ENCODE data around the gene L3MBTL4. TPM values are rescaled to one million over a fixed set of nuclear protein-coding genes. Genes with fewer than 3 reads are reported as not detected.
"Not testable (repeated sequence)": the region's sequence is repeated elsewhere in the genome, so short reads cannot be mapped to it uniquely, and the experiment has no call there.

L3MBTL4 gene
- polyA plus RNA-seq, 1 of the 3 experiments (the other 2 are of a cell fraction) = 0.02 TPM

DNA sequence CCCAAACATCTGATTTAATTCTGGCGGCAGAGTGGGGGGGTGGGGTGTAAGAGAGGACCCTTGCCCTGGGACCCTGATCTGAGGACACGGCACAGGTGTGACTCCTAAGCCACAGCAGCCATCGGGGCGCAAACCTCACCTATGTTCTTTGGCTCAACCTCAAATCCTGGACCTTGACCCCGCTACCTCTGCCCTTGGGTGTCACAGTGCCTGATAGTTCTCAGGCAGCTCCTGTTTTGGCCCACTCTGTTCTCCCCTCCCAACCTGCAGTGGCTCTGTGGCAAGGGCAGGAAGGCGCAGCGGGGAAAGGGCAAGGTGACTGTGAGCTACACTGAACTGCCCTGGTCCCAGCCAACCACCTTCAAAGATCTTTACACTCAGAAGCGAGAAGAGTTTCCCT lies 152.8 kb downstream of the L3MBTL4 start:
- TF ChIP-seq FOSL2 (IDR thresholded peaks at IDR 0.05; ENCODE audit: borderline replicate concordance, low read depth) (no peak), POLR2AphosphoS5 (IDR thresholded peaks at IDR 0.05; ENCODE audit: low read depth, low read length) (no peak), YY1 (IDR thresholded peaks at IDR 0.05; ENCODE audit: low read depth) (no peak), CHD2 (IDR thresholded peaks at IDR 0.05; ENCODE audit: low read length, partially characterized antibody) (no peak), TEAD4 (IDR thresholded peaks at IDR 0.05; ENCODE audit: borderline replicate concordance, insufficient read depth) (no peak)
- TF ChIP-seq, protein P1, sequence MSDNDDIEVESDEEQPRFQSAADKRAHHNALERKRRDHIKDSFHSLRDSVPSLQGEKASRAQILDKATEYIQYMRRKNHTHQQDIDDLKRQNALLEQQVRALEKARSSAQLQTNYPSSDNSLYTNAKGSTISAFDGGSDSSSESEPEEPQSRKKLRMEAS (IDR thresholded peaks at IDR 0.05; ENCODE audit: low read depth) = no peak
- no peak overlapping the region for H3K4me3 ChIP-seq (ENCODE audit: low read depth in 2 of 2, low read length in 1 of 2)
- 59% methylated on average over 8 of the region's 8 CpGs for WGBS (ENCODE audit: low lambda C conversion rate)
- no peak overlapping the region for H3K4me2 ChIP-seq
- CTCF ChIA-PET = interaction anchor here (0.6 to 1.3 kb wide), 4 partner anchors 11 to 248 kb away, joined by 3 to 4 read pairs (median 4); no protein-coding TSS in a partner anchor
- H2AFZ ChIP-seq (ENCODE audit: low read depth) = no peak overlapping the region
- H3K27me3 ChIP-seq (ENCODE audit: insufficient read depth) = no peaks in the 10 kb centered on the region
- no peaks in the 10 kb centered on the region for H3K79me2 ChIP-seq (ENCODE audit: insufficient read depth)
- no peaks in the 10 kb centered on the region for H4K20me1 ChIP-seq (ENCODE audit: insufficient read depth)
- no peak overlapping the region for H3K9ac ChIP-seq
- H3K36me3 ChIP-seq (replicated peaks in 1 of 2; ENCODE audit: control insufficient read depth in 1 of 2, insufficient read depth in 2 of 2, low read length in 1 of 2) = no peaks in the 10 kb centered on the region
- H3K9me2 ChIP-seq = no peaks in the 10 kb centered on the region
- H3K9me3 ChIP-seq = no peaks in the 10 kb centered on the region
- H3K4me1 ChIP-seq (ENCODE audit: control insufficient read depth in 1 of 2, insufficient read depth in 2 of 2, low read depth in 1 of 2, low read length in 1 of 2) = no peaks in the 10 kb centered on the region
- H3F3A ChIP-seq (replicated peaks; ENCODE audit: insufficient read depth) = no peaks in the 10 kb centered on the region
- POLR2A ChIA-PET = no interaction called here
- no peak for DNase-seq
- H3K27ac ChIP-seq (ENCODE audit: low read depth in 2 of 2, low read length in 1 of 2) = no peak overlapping the region

DNA sequence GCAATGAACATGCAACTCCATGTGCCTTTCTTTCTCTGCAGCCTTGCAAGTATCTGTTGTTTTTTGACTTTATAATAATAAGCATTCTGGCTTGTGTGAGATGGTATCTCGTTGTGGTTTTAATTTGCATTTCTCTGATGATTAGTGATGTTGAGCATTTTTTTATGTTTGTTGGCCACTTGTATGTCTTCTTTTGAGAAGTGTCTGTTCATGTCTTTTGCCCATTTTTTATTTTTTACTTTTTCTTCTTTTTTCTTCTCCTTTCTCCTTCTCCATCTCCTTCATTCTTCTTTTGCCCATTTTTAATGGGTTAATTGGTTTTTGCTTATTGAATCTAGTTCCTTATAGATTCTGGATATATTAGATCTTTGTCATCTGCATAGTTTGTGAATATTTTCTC lies 155.4 kb downstream of the L3MBTL4 start:
- H3K36me3 ChIP-seq (replicated peaks in 1 of 2; ENCODE audit: control insufficient read depth in 1 of 2, insufficient read depth in 2 of 2, low read length in 1 of 2); H4K20me1 ChIP-seq (ENCODE audit: insufficient read depth); H3K4me2 ChIP-seq; POLR2A ChIA-PET; H3K27ac ChIP-seq (ENCODE audit: low read depth in 2 of 2, low read length in 1 of 2); H3K4me1 ChIP-seq (ENCODE audit: control insufficient read depth in 1 of 2, insufficient read depth in 2 of 2, low read depth in 1 of 2, low read length in 1 of 2); H3K9me2 ChIP-seq; H3K79me2 ChIP-seq (ENCODE audit: insufficient read depth); H2AFZ ChIP-seq (ENCODE audit: low read depth); DNase-seq; H3K27me3 ChIP-seq (ENCODE audit: insufficient read depth); H3K9me3 ChIP-seq; CTCF ChIA-PET; H3K4me3 ChIP-seq (ENCODE audit: low read depth in 2 of 2, low read length in 1 of 2); H3K9ac ChIP-seq; H3F3A ChIP-seq (replicated peaks; ENCODE audit: insufficient read depth): not testable (repeated sequence)
- 0% methylated on average over 1 of the region's 1 CpG for WGBS (ENCODE audit: low lambda C conversion rate)

DNA sequence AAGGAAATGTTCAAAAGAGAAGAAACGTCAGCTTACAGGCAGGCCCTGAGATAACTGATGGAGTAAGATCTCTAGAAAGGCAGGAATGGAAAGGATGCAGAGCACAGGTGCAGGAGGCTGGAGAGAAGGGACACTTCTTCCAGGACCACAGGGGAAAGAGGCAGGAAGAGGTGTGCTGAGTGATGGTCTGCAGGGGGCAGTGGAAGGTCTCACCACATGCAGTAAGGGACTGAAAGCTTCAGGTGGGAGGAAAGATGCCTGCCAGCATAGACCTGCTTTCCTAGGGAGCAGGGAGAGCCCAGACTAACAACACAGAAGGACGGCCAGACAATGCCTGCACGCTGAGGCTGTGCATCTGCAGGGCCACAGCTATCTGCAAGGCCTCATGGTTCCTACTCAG lies 156.8 kb downstream of the L3MBTL4 start:
- H3K9ac ChIP-seq = no peak overlapping the region
- CTCF ChIA-PET = interaction anchor here (1.1 kb wide), 1 partner anchor 367 kb away, joined by 3 read pairs; no protein-coding TSS in a partner anchor
- POLR2A ChIA-PET = no interaction called here

More for the DNA sequence above, 156.8 kb downstream of the L3MBTL4 start:
- TF ChIP-seq POLR2AphosphoS5 (IDR thresholded peaks at IDR 0.05; ENCODE audit: low read depth, low read length) (no peak), RFX5 (IDR thresholded peaks at IDR 0.05; ENCODE audit: low read length) (no peak), RCOR1 (IDR thresholded peaks at IDR 0.05; ENCODE audit: low read length) (no peak), NRF1 (IDR thresholded peaks at IDR 0.05; ENCODE audit: low read depth, low read length) (no peak), CHD2 (IDR thresholded peaks at IDR 0.05; ENCODE audit: low read length, partially characterized antibody) (no peak), TEAD4 (IDR thresholded peaks at IDR 0.05; ENCODE audit: borderline replicate concordance, insufficient read depth) (no peak), MEF2A (IDR thresholded peaks at IDR 0.05; ENCODE audit: borderline replicate concordance, low read depth) (no peak), ELF1 (IDR thresholded peaks at IDR 0.05) (no peak), RAD21 (IDR thresholded peaks at IDR 0.05; ENCODE audit: low read length) (no peak)
- TF ChIP-seq, protein P2, sequence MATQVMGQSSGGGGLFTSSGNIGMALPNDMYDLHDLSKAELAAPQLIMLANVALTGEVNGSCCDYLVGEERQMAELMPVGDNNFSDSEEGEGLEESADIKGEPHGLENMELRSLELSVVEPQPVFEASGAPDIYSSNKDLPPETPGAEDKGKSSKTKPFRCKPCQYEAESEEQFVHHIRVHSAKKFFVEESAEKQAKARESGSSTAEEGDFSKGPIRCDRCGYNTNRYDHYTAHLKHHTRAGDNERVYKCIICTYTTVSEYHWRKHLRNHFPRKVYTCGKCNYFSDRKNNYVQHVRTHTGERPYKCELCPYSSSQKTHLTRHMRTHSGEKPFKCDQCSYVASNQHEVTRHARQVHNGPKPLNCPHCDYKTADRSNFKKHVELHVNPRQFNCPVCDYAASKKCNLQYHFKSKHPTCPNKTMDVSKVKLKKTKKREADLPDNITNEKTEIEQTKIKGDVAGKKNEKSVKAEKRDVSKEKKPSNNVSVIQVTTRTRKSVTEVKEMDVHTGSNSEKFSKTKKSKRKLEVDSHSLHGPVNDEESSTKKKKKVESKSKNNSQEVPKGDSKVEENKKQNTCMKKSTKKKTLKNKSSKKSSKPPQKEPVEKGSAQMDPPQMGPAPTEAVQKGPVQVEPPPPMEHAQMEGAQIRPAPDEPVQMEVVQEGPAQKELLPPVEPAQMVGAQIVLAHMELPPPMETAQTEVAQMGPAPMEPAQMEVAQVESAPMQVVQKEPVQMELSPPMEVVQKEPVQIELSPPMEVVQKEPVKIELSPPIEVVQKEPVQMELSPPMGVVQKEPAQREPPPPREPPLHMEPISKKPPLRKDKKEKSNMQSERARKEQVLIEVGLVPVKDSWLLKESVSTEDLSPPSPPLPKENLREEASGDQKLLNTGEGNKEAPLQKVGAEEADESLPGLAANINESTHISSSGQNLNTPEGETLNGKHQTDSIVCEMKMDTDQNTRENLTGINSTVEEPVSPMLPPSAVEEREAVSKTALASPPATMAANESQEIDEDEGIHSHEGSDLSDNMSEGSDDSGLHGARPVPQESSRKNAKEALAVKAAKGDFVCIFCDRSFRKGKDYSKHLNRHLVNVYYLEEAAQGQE (IDR thresholded peaks at IDR 0.05; ENCODE audit: low read depth, low read length) = no peak
- TF ChIP-seq, protein P3, sequence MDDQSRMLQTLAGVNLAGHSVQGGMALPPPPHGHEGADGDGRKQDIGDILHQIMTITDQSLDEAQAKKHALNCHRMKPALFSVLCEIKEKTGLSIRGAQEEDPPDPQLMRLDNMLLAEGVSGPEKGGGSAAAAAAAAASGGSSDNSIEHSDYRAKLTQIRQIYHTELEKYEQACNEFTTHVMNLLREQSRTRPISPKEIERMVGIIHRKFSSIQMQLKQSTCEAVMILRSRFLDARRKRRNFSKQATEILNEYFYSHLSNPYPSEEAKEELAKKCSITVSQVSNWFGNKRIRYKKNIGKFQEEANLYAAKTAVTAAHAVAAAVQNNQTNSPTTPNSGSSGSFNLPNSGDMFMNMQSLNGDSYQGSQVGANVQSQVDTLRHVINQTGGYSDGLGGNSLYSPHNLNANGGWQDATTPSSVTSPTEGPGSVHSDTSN (IDR thresholded peaks at IDR 0.05) = no peak
- TF ChIP-seq, protein P4, sequence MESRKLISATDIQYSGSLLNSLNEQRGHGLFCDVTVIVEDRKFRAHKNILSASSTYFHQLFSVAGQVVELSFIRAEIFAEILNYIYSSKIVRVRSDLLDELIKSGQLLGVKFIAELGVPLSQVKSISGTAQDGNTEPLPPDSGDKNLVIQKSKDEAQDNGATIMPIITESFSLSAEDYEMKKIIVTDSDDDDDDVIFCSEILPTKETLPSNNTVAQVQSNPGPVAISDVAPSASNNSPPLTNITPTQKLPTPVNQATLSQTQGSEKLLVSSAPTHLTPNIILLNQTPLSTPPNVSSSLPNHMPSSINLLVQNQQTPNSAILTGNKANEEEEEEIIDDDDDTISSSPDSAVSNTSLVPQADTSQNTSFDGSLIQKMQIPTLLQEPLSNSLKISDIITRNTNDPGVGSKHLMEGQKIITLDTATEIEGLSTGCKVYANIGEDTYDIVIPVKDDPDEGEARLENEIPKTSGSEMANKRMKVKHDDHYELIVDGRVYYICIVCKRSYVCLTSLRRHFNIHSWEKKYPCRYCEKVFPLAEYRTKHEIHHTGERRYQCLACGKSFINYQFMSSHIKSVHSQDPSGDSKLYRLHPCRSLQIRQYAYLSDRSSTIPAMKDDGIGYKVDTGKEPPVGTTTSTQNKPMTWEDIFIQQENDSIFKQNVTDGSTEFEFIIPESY (IDR thresholded peaks at IDR 0.05; ENCODE audit: borderline replicate concordance, low read depth) = no peak
- Histone ChIP-seq H3K27me3 (ENCODE audit: insufficient read depth) (no peaks in the 10 kb centered on the region), H3K27ac (ENCODE audit: low read depth in 2 of 2, low read length in 1 of 2) (no peak overlapping the region), H4K20me1 (ENCODE audit: insufficient read depth) (no peaks in the 10 kb centered on the region), H3K79me2 (ENCODE audit: insufficient read depth) (no peaks in the 10 kb centered on the region), H3K9me3 (no peaks in the 10 kb centered on the region), H3K4me3 (ENCODE audit: low read depth in 2 of 2, low read length in 1 of 2) (no peak overlapping the region), H3K9me2 (no peaks in the 10 kb centered on the region), H3K36me3 (replicated peaks in 1 of 2; ENCODE audit: control insufficient read depth in 1 of 2, insufficient read depth in 2 of 2, low read length in 1 of 2) (no peaks in the 10 kb centered on the region), H3F3A (replicated peaks; ENCODE audit: insufficient read depth) (no peaks in the 10 kb centered on the region), H3K4me1 (ENCODE audit: control insufficient read depth in 1 of 2, insufficient read depth in 2 of 2, low read depth in 1 of 2, low read length in 1 of 2) (no peaks in the 10 kb centered on the region), H3K4me2 (no peak overlapping the region), H2AFZ (ENCODE audit: low read depth) (no peak overlapping the region)
- 31% methylated on average over 3 of the region's 3 CpGs for WGBS (ENCODE audit: low lambda C conversion rate)
- DNase-seq = no peak

Data from SK-N-SH (cell line).